PC-3 (cell line): ENCODE measurements around the gene KCNN2. TPM values are rescaled to one million over a fixed set of nuclear protein-coding genes. Genes with fewer than 3 reads are reported as not detected.

Experiments
- ATAC-seq: fragments of 200-7000 bp; cut with Tn5 transposase; 2 replicates; pipeline ENCODE4 v1.9.1; 2020; ENCODE audit warnings: mild to moderate bottlenecking, moderate library complexity
- BruUV-seq: library from RNA; stranded (reverse); fragments of 400-500 nt; replicated peaks from 2 replicates; lab custom pipeline; 2021; lab: Mats Ljungman, UMichigan
- CTCF ChIA-PET: fragments of 300-600 bp; sonication (Branson Sonifier 250); formaldehyde crosslinking; loops from one replicate; lab custom pipeline; 2022; ENCODE audit warnings: antibody characterized with exemption; lab: Charles Lee
- POLR2A ChIA-PET: fragments of 300-600 bp; sonication (Branson Sonifier 250); formaldehyde crosslinking; loops from one replicate; lab custom pipeline; 2022; ENCODE audit warnings: antibody characterized with exemption; ENCODE audit not compliant: unreplicated experiment; lab: Charles Lee
- DNase-seq: peaks from one replicate; pipeline ENCODE4 v3.0.0-alpha.2; 2015
- H2AFZ ChIP-seq: fragments of 300-600 bp; sonication (generic); 2 replicates; pipeline ENCODE4 v1.6.0; 2016; ENCODE audit warnings: antibody characterized with exemption, low read length
- H3F3A ChIP-seq: fragments of 300-600 bp; sonication (generic); one replicate; pipeline ENCODE4 v1.6.0; 2017; ENCODE audit warnings: antibody characterized with exemption, low read length, control low read depth, mild to moderate bottlenecking; ENCODE audit not compliant: unreplicated experiment
- H3K27ac ChIP-seq: fragments of 300-600 bp; sonication (generic); 2 replicates; pipeline ENCODE4 v1.5.1; 2016; ENCODE audit warnings: mild to moderate bottlenecking, low read length
- H3K27me3 ChIP-seq: fragments of 300-600 bp; sonication (generic); 2 replicates; pipeline ENCODE4 v1.6.1; 2016; ENCODE audit warnings: low read length, mixed read lengths
- H3K36me3 ChIP-seq: fragments of 300-600 bp; sonication (generic); 2 replicates; pipeline ENCODE4 v1.6.1; 2016; ENCODE audit warnings: low read depth, mixed run types, low read length, mixed read lengths
- H3K4me1 ChIP-seq: fragments of 300-600 bp; sonication (generic); 2 replicates; pipeline ENCODE4 v1.5.1; 2016; ENCODE audit warnings: low read length; ENCODE audit not compliant: insufficient read depth
- H3K4me2 ChIP-seq: fragments of 300-600 bp; sonication (generic); 2 replicates; pipeline ENCODE4 v1.6.0; 2016; ENCODE audit warnings: low read length
- H3K4me3 ChIP-seq: fragments of 300-600 bp; sonication (generic); 2 replicates; pipeline ENCODE4 v1.5.1; 2016; ENCODE audit warnings: mild to moderate bottlenecking, low read length, mixed read lengths
- H3K79me2 ChIP-seq: fragments of 300-600 bp; sonication (generic); 2 replicates; pipeline ENCODE4 v1.6.1; 2017; ENCODE audit warnings: low read length, mixed read lengths
- H3K9ac ChIP-seq: fragments of 300-600 bp; sonication (generic); 2 replicates; pipeline ENCODE4 v1.6.0; 2016; ENCODE audit warnings: mild to moderate bottlenecking, low read length
- H3K9me2 ChIP-seq: fragments of 300-600 bp; sonication (generic); replicated peaks from 2 replicates; pipeline ENCODE4 v1.6.1; 2016; ENCODE audit warnings: mixed run types, low read length, mixed read lengths
- H3K9me3 ChIP-seq: fragments of 300-600 bp; sonication (generic); 2 replicates; pipeline ENCODE4 v1.6.1; 2016; ENCODE audit warnings: low read length, mixed read lengths
- H4K20me1 ChIP-seq: fragments of 300-600 bp; sonication (generic); 2 replicates; pipeline ENCODE4 v1.6.1; 2016; ENCODE audit warnings: low read length, mixed read lengths
- EZH2 ChIP-seq: fragments of 300-600 bp; sonication (generic); IDR thresholded peaks from one replicate; pipeline ENCODE4 v1.6.1; 2017; ENCODE audit warnings: antibody characterized with exemption, mild to moderate bottlenecking, low read length; ENCODE audit not compliant: unreplicated experiment
- EZH2phosphoT487 ChIP-seq: fragments of 300-600 bp; sonication (generic); IDR thresholded peaks from 2 replicates; pipeline ENCODE4 v1.6.1; 2018; ENCODE audit warnings: mild to moderate bottlenecking, antibody characterized with exemption, low read length, borderline replicate concordance
- intact Hi-C: fragments of 100-400 bp; cut with micrococcal nuclease; formaldehyde crosslinking; loops from 2 replicates; pipeline ENCODE4 v1.9.0; 2023
- total RNA-seq: library from RNA; depleted of rRNA; stranded (reverse); fragments of >200 nt; gene quantifications from 2 replicates; pipeline ENCODE4 v1.2.3, GENCODE V29; 2014
- TF ChIP-seq, protein P1 (sequence below): fragments of 300-600 bp; sonication (generic); conservative IDR thresholded peaks from 2 replicates; pipeline ENCODE4 v1.5.1; 2017; ENCODE audit warnings: antibody characterized with exemption, low read depth, mild to moderate bottlenecking, low read length

Gene KCNN2
- total RNA-seq, 1 experiment from 2014 or later: 0.07 TPM

GRCh38 chr5:114448481-114448880 lies 86.6 kb downstream of the KCNN2 start:
- H2AFZ ChIP-seq: no peak overlapping the region
- H3K9ac ChIP-seq: no peak overlapping the region
- ATAC-seq (no peak), DNase-seq (no peak)
- H3K4me3 ChIP-seq: no peak overlapping the region
- intact Hi-C loops: no loop called here
- no peaks in the 10 kb centered on the region for H3K36me3 ChIP-seq
- no peaks in the 10 kb centered on the region for H3K9me2 ChIP-seq
- H3K4me1 ChIP-seq: no peaks in the 10 kb centered on the region
- no TSS peak for BruUV-seq
- TF ChIP-seq, protein P1, sequence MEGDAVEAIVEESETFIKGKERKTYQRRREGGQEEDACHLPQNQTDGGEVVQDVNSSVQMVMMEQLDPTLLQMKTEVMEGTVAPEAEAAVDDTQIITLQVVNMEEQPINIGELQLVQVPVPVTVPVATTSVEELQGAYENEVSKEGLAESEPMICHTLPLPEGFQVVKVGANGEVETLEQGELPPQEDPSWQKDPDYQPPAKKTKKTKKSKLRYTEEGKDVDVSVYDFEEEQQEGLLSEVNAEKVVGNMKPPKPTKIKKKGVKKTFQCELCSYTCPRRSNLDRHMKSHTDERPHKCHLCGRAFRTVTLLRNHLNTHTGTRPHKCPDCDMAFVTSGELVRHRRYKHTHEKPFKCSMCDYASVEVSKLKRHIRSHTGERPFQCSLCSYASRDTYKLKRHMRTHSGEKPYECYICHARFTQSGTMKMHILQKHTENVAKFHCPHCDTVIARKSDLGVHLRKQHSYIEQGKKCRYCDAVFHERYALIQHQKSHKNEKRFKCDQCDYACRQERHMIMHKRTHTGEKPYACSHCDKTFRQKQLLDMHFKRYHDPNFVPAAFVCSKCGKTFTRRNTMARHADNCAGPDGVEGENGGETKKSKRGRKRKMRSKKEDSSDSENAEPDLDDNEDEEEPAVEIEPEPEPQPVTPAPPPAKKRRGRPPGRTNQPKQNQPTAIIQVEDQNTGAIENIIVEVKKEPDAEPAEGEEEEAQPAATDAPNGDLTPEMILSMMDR: no peak
- TF ChIP-seq EZH2 (no peak), EZH2phosphoT487 (no peak)
- H3K79me2 ChIP-seq: no peaks in the 10 kb centered on the region
- no peak overlapping the region for H3K27ac ChIP-seq
- no peaks in the 10 kb centered on the region for H3K9me3 ChIP-seq
- peaks cover 17% of the 10 kb centered on the region; the same call in 1 of the 2 replicates for H3K27me3 ChIP-seq
- ChIA-PET POLR2A (no interaction called here), CTCF (interaction anchor here (1.0 kb wide), 1 partner anchor 28 kb away, joined by 3 read pairs; no protein-coding TSS in a partner anchor)
- no peak overlapping the region for H3K4me2 ChIP-seq
- no peaks in the 10 kb centered on the region for H4K20me1 ChIP-seq
- no peaks in the 10 kb centered on the region for H3F3A ChIP-seq

- Histone ChIP-seq H3K36me3 (no peaks in the 10 kb centered on the region), H3F3A (no peaks in the 10 kb centered on the region), H3K4me2 (no peak overlapping the region), H3K4me1 (no peaks in the 10 kb centered on the region), H4K20me1 (no peaks in the 10 kb centered on the region), H3K4me3 (no peak overlapping the region), H2AFZ (no peak overlapping the region), H3K9me2 (no peaks in the 10 kb centered on the region), H3K79me2 (no peaks in the 10 kb centered on the region), H3K9me3 (no peaks in the 10 kb centered on the region), H3K9ac (no peak overlapping the region), H3K27ac (no peak overlapping the region), H3K27me3 (peaks cover 27% of the 10 kb centered on the region; the same call in 1 of the 2 replicates)
- DNase-seq (peak; percentile 63), ATAC-seq (peak; percentile 99)
- no TSS peak for BruUV-seq
- TF ChIP-seq EZH2phosphoT487: no peak
- no peak for TF ChIP-seq EZH2
- TF ChIP-seq, protein P1: peak; percentile 88
- POLR2A ChIA-PET: no interaction called here
- CTCF ChIA-PET: interaction anchor here (0.6 to 1.3 kb wide), 2 partner anchors 178 to 838 kb away, joined by 4 to 15 read pairs; no protein-coding TSS in a partner anchor
- intact Hi-C loops: loop anchor here (1.0 to 5.0 kb wide), 3 partner anchors 339 to 838 kb away; no protein-coding TSS in a partner anchor
Observed at GRCh38 chr5:114449860-114450421, 88.1 kb downstream of the KCNN2 start.

- BruUV-seq: no TSS peak
- H3K27me3 ChIP-seq: peaks cover 32% of the 10 kb centered on the region; the same call in 1 of the 2 replicates
- no peaks in the 10 kb centered on the region for H3K9me2 ChIP-seq
- no peak overlapping the region for H3K27ac ChIP-seq
- no peak overlapping the region for H2AFZ ChIP-seq
- no peaks in the 10 kb centered on the region for H3K9me3 ChIP-seq
- TF ChIP-seq, protein P1: no peak
- TF ChIP-seq EZH2phosphoT487: no peak
- TF ChIP-seq EZH2: no peak
- H3K4me1 ChIP-seq: no peaks in the 10 kb centered on the region
- no peaks in the 10 kb centered on the region for H3F3A ChIP-seq
- POLR2A ChIA-PET: no interaction called here
- no peak overlapping the region for H3K9ac ChIP-seq
- no peak overlapping the region for H3K4me3 ChIP-seq
- no peaks in the 10 kb centered on the region for H3K79me2 ChIP-seq
- no peaks in the 10 kb centered on the region for H4K20me1 ChIP-seq
- no peak overlapping the region for H3K4me2 ChIP-seq
- intact Hi-C loops: loop anchor here (1.0 to 5.0 kb wide), 3 partner anchors 338 to 838 kb away; no protein-coding TSS in a partner anchor
- CTCF ChIA-PET: interaction anchor here (1.3 kb wide), 1 partner anchor 838 kb away, joined by 15 read pairs; no protein-coding TSS in a partner anchor
- peak; percentile 51 for ATAC-seq
- peak; percentile 33 for DNase-seq
- no peaks in the 10 kb centered on the region for H3K36me3 ChIP-seq
Observed at GRCh38 chr5:114450437-114450836, 88.6 kb downstream of the KCNN2 start.
